GM23338 (cell line): Measurements from ENCODE around the gene XYLT1.

Experiments
- CTCF ChIP-seq, 2 experiments: fragments of 200-600 bp in 1 of 2; sonication (generic) in 1 of 2; conservative IDR thresholded peaks; 2 replicates each; pipeline versions ENCODE4 v1.5.1 to v1.6.1; 2016 to 2017; ENCODE audit warnings: antibody characterized with exemption in 2 of 2, low read depth in 2 of 2, mild to moderate bottlenecking in 2 of 2, moderate library complexity in 1 of 2
- EZH2 ChIP-seq: fragments of 200-600 bp; sonication (generic); IDR thresholded peaks from one replicate; pipeline ENCODE4 v1.8.0; 2017; ENCODE audit warnings: antibody characterized with exemption, mild to moderate bottlenecking, low read depth; ENCODE audit not compliant: unreplicated experiment
- EZH2phosphoT487 ChIP-seq: fragments of 200-600 bp; sonication (generic); IDR thresholded peaks from one replicate; pipeline ENCODE4 v1.8.1; 2018; ENCODE audit warnings: antibody characterized with exemption; ENCODE audit not compliant: unreplicated experiment
- POLR2AphosphoS5 ChIP-seq: IDR thresholded peaks from 2 replicates; pipeline ENCODE4 v1.6.1; 2016; ENCODE audit warnings: antibody characterized with exemption, low read depth
- REST ChIP-seq: IDR thresholded peaks from one replicate; pipeline ENCODE4 v1.6.1; 2018; ENCODE audit warnings: antibody characterized with exemption; ENCODE audit not compliant: unreplicated experiment
- ZNF114 ChIP-seq: fragments of 250-450 bp; sonication (Bioruptor Pico); IDR thresholded peaks from 2 replicates; pipeline ENCODE4 v1.5.0; 2020; ENCODE audit warnings: mild to moderate bottlenecking, moderate library complexity

- TF ChIP-seq EZH2, result no peak
- TF ChIP-seq CTCF (conservative IDR thresholded peaks at IDR 0.05; ENCODE audit: low read depth in 2 of 2), result no peak
- TF ChIP-seq EZH2phosphoT487, result no peak
- TF ChIP-seq POLR2AphosphoS5, result no peak
- no peak for TF ChIP-seq REST
- TF ChIP-seq ZNF114, result no peak
Measured at GRCh38 chr16:17404941-17405689, 65.6 kb downstream of the XYLT1 start.
